IMR-90 (cell line): Measurements from ENCODE around the gene GMPR. TPM values are rescaled to one million over a fixed set of nuclear protein-coding genes. Genes with fewer than 3 reads are reported as not detected.

Experiments
- ATAC-seq: fragments of 200-7000 bp; cut with Tn5 transposase; 2 replicates; pipeline ENCODE4 v1.9.1; 2020; ENCODE audit warnings: low read depth, mild to moderate bottlenecking, moderate library complexity
- BruUV-seq: library from RNA; stranded (reverse); fragments of 400-500 nt; replicated peaks from 2 replicates; lab custom pipeline; 2021; lab: Mats Ljungman, UMichigan
- CTCF ChIA-PET: fragments of 300-600 bp; formaldehyde crosslinking; extraction: SDS; loops from one replicate; lab custom pipeline; 2021; ENCODE audit warnings: antibody characterized with exemption; lab: Yijun Ruan, JAX
- POLR2A ChIA-PET: fragments of 300-600 bp; sonication (Branson Sonifier 250); formaldehyde crosslinking; loops from one replicate; lab custom pipeline; 2022; ENCODE audit warnings: antibody characterized with exemption; ENCODE audit not compliant: unreplicated experiment; lab: Charles Lee
- DNase-seq: peaks from one replicate; pipeline ENCODE4 v3.0.0; 2013
- H2AFZ ChIP-seq: replicated peaks from 2 replicates; pipeline ENCODE3; 2013; ENCODE audit warnings: low read length, mild to moderate bottlenecking; ENCODE audit not compliant: poor library complexity
- H2AK5ac ChIP-seq: 2 replicates; pipeline ENCODE4 v1.6.1; 2013; ENCODE audit warnings: low read depth, low read length, inconsistent platforms
- H2AK9ac ChIP-seq: replicated peaks from 2 replicates; pipeline ENCODE3; 2013; ENCODE audit warnings: mild to moderate bottlenecking, low read depth, low read length, moderate library complexity; ENCODE audit not compliant: poor library complexity
- H2BK120ac ChIP-seq: 2 replicates; pipeline ENCODE4 v1.6.1; 2013; ENCODE audit warnings: low read depth, low read length, inconsistent platforms
- H2BK15ac ChIP-seq: 3 replicates; pipeline ENCODE4 v1.6.1; 2013; ENCODE audit warnings: low read depth, low read length, inconsistent platforms
- H2BK20ac ChIP-seq: 2 replicates; pipeline ENCODE4 v1.6.1; 2013; ENCODE audit warnings: low read depth, mild to moderate bottlenecking, inconsistent platforms, low read length, moderate library complexity
- H2BK5ac ChIP-seq: 2 replicates; pipeline ENCODE4 v1.6.1; 2013; ENCODE audit warnings: mild to moderate bottlenecking, low read depth, low read length, inconsistent platforms; ENCODE audit not compliant: poor library complexity, severe bottlenecking
- H3K14ac ChIP-seq: replicated peaks from 2 replicates; pipeline ENCODE4 v1.6.1; 2013; ENCODE audit warnings: low read depth, low read length, inconsistent platforms
- H3K18ac ChIP-seq: 2 replicates; pipeline ENCODE4 v1.6.1; 2013; ENCODE audit warnings: low read depth, low read length, control low read depth
- H3K23ac ChIP-seq: 2 replicates; pipeline ENCODE4 v1.6.1; 2013; ENCODE audit warnings: low read depth, low read length, inconsistent platforms
- H3K27ac ChIP-seq: 2 replicates; pipeline ENCODE4 v1.5.1; 2013; ENCODE audit warnings: mild to moderate bottlenecking, control low read depth, low read length; ENCODE audit not compliant: insufficient read depth
- H3K27me3 ChIP-seq: 2 replicates; pipeline ENCODE4 v1.6.1; 2013; ENCODE audit warnings: low read length; ENCODE audit not compliant: control insufficient read depth, insufficient read depth
- H3K36me3 ChIP-seq: 2 replicates; pipeline ENCODE4 v1.6.1; 2013; ENCODE audit warnings: low read length, mixed read lengths; ENCODE audit not compliant: control insufficient read depth, insufficient read depth
- H3K4ac ChIP-seq: 2 replicates; pipeline ENCODE4 v1.6.1; 2013; ENCODE audit warnings: low read depth, low read length, inconsistent platforms
- H3K4me1 ChIP-seq: 2 replicates; pipeline ENCODE4 v1.6.1; 2013; ENCODE audit warnings: low read length, mixed read lengths; ENCODE audit not compliant: control insufficient read depth, insufficient read depth
- H3K4me2 ChIP-seq: 2 replicates; pipeline ENCODE4 v1.6.1; 2013; ENCODE audit warnings: low read depth, mild to moderate bottlenecking, control low read depth, low read length, moderate library complexity
- H3K4me3 ChIP-seq: 2 replicates; pipeline ENCODE4 v1.5.1; 2013; ENCODE audit warnings: low read depth, mild to moderate bottlenecking, control low read depth, low read length, moderate library complexity; ENCODE audit not compliant: insufficient read depth
- H3K56ac ChIP-seq: 2 replicates; pipeline ENCODE4 v1.6.1; 2013; ENCODE audit warnings: low read length, inconsistent platforms; ENCODE audit not compliant: insufficient read depth; ENCODE audit errors: extremely low read depth
- H3K79me1 ChIP-seq, 2 experiments: 2 replicates each; pipeline ENCODE4 v1.6.1; 2013; ENCODE audit warnings: low read length in 2 of 2, inconsistent platforms in 1 of 2, low read depth in 1 of 2
- H3K9ac ChIP-seq: 2 replicates; pipeline ENCODE4 v1.6.1; 2013; ENCODE audit warnings: low read depth, low read length, control low read depth
- H3K9me1 ChIP-seq: 2 replicates; pipeline ENCODE4 v1.6.1; 2013; ENCODE audit warnings: low read length, inconsistent platforms; ENCODE audit not compliant: insufficient read depth
- H3K9me3 ChIP-seq: 2 replicates; pipeline ENCODE4 v1.6.1; 2013; ENCODE audit warnings: low read length; ENCODE audit not compliant: control insufficient read depth, insufficient read depth
- H4K20me1 ChIP-seq: 2 replicates; pipeline ENCODE4 v1.6.1; 2013; ENCODE audit warnings: low read length, inconsistent platforms; ENCODE audit not compliant: insufficient read depth
- H4K5ac ChIP-seq: 2 replicates; pipeline ENCODE4 v1.6.1; 2013; ENCODE audit warnings: mild to moderate bottlenecking, low read depth, low read length, control low read depth
- H4K8ac ChIP-seq, 2 experiments: 2 replicates each; pipeline ENCODE4 v1.6.1; 2013; ENCODE audit warnings: low read depth in 2 of 2, low read length in 2 of 2, control low read depth in 1 of 2, inconsistent platforms in 1 of 2
- H4K91ac ChIP-seq: 2 replicates; pipeline ENCODE4 v1.6.1; 2013; ENCODE audit warnings: low read depth, low read length, inconsistent platforms; ENCODE audit not compliant: insufficient read depth
- BHLHE40 ChIP-seq: fragments of 150-350 bp; IDR thresholded peaks from 2 replicates; pipeline ENCODE4 v1.6.1; 2016; ENCODE audit warnings: mild to moderate bottlenecking, low read depth, low read length
- CEBPB ChIP-seq: IDR thresholded peaks from 2 replicates; pipeline ENCODE4 v1.6.1; 2012; ENCODE audit warnings: low read depth, low read length, improper control_type of control experiment
- CHD1 ChIP-seq: IDR thresholded peaks from 2 replicates; pipeline ENCODE4 v1.6.1; 2012; ENCODE audit warnings: low read depth, low read length, improper control_type of control experiment
- CTCF ChIP-seq: conservative IDR thresholded peaks from 2 replicates; pipeline ENCODE4 v1.5.1; 2012; ENCODE audit warnings: mild to moderate bottlenecking, low read depth, low read length, improper control_type of control experiment
- FOS ChIP-seq: fragments of 150-350 bp; IDR thresholded peaks from 2 replicates; pipeline ENCODE4 v1.6.1; 2016; ENCODE audit warnings: low read depth, low read length
- MAZ ChIP-seq: IDR thresholded peaks from 2 replicates; pipeline ENCODE4 v1.6.1; 2012; ENCODE audit warnings: low read depth, mild to moderate bottlenecking, low read length, improper control_type of control experiment, moderate library complexity, borderline replicate concordance
- MXI1 ChIP-seq: IDR thresholded peaks from 2 replicates; pipeline ENCODE4 v1.6.1; 2012; ENCODE audit warnings: low read depth, mild to moderate bottlenecking, low read length, moderate library complexity, borderline replicate concordance
- NFE2L2 ChIP-seq: fragments of 150-350 bp; IDR thresholded peaks from 2 replicates; pipeline ENCODE4 v1.6.1; 2016; ENCODE audit warnings: low read depth, mild to moderate bottlenecking, low read length
- POLR2A ChIP-seq: IDR thresholded peaks from 2 replicates; pipeline ENCODE4 v1.6.1; 2012; ENCODE audit warnings: mild to moderate bottlenecking, low read depth, low read length
- RCOR1 ChIP-seq: IDR thresholded peaks from 2 replicates; pipeline ENCODE4 v1.6.1; 2012; ENCODE audit warnings: mild to moderate bottlenecking, low read length, improper control_type of control experiment; ENCODE audit not compliant: insufficient replicate concordance
- SMC3 ChIP-seq: fragments of 150-350 bp; IDR thresholded peaks from 2 replicates; pipeline ENCODE4 v1.6.1; 2016; ENCODE audit warnings: low read depth, mild to moderate bottlenecking, antibody characterized with exemption, low read length, moderate library complexity
- WGBS, 2 experiments: methylation state at CpG; one replicate each; pipeline versions ENCODE4 v1.1.5 to v1.1.7; 2013; ENCODE audit warnings: missing lambda C conversion rate in 2 of 2; ENCODE audit not compliant: insufficient read length in 1 of 2; ENCODE audit errors: extremely low coverage in 2 of 2; 5-methylcytosine and 5-hydroxymethylcytosine counted together
- dilution Hi-C: fragments of 300-500 bp; cut with HindIII; formaldehyde crosslinking; loops from one replicate; pipeline ENCODE4 v1.14.3; 2018; ENCODE audit warnings: low sequenced_read_pairs; ENCODE audit not compliant: unreplicated experiment
- in situ Hi-C: fragments of 300-500 bp; cut with MboI; formaldehyde crosslinking; loops from 3 replicates; pipeline ENCODE4 v1.14.3; 2019; ENCODE audit warnings: low sequenced_read_pairs, inconsistent platforms, mixed read lengths
- intact Hi-C: fragments of 100-400 bp; cut with micrococcal nuclease; formaldehyde crosslinking; loops from 2 replicates; pipeline ENCODE4 v1.10.0; 2022
- polyA plus RNA-seq, 3 experiments: library from polyadenylated mRNA; depleted of rRNA; stranded (reverse); fragments of >200 nt; gene quantifications; 2 replicates each; pipeline ENCODE4 v1.2.3, GENCODE V29; 2012; ENCODE audit warnings: low replicate concordance in 1 of 3
- total RNA-seq: library from RNA; depleted of rRNA; stranded (reverse); fragments of >200 nt; gene quantifications from 2 replicates; pipeline ENCODE4 v1.2.3, GENCODE V29; 2012
- TF ChIP-seq, protein P1 (sequence below): fragments of 150-350 bp; IDR thresholded peaks from 2 replicates; pipeline ENCODE4 v1.6.1; 2017; ENCODE audit warnings: mild to moderate bottlenecking, antibody characterized with exemption, low read length, low read depth

GMPR gene
- total and polyA plus RNA-seq, 2 of the 4 experiments (the other 2 are of a cell fraction) = 6.3 to 8.6 TPM

- DNase-seq (no peak), ATAC-seq (no peak)
- no peak overlapping the region for H4K5ac ChIP-seq
- no peaks in the 10 kb centered on the region for H3K27me3 ChIP-seq
- in situ Hi-C loops = no loop called here
- BruUV-seq = no TSS peak
- no peak overlapping the region for H3K4me3 ChIP-seq
- no peak overlapping the region for H3K9ac ChIP-seq
- no peaks in the 10 kb centered on the region for H4K20me1 ChIP-seq
- peaks cover 11% of the 10 kb centered on the region for H3K4me1 ChIP-seq
- H4K8ac ChIP-seq = no peak overlapping the region
- no peak overlapping the region for H2BK5ac ChIP-seq
- H3K79me1 ChIP-seq = peaks cover 0 to 3% of the 10 kb centered on the region in 2 experiments; a peak in 1 of 4 replicates
- CTCF ChIA-PET = interaction anchor here (0.6 kb wide), 1 partner anchor 467 kb away, joined by 3 read pairs; no protein-coding TSS in a partner anchor
- POLR2A ChIA-PET = no interaction called here
- H3K27ac ChIP-seq = no peak overlapping the region
- no peaks in the 10 kb centered on the region for H3K9me3 ChIP-seq
- H2AK5ac ChIP-seq = peak overlapping the region; percentile 89; the same call in 1 of the 2 replicates
- no peak overlapping the region for H3K18ac ChIP-seq
- TF ChIP-seq MXI1 = no peak
- no peak for TF ChIP-seq CTCF
- TF ChIP-seq RCOR1 = no peak
- TF ChIP-seq, protein P1, sequence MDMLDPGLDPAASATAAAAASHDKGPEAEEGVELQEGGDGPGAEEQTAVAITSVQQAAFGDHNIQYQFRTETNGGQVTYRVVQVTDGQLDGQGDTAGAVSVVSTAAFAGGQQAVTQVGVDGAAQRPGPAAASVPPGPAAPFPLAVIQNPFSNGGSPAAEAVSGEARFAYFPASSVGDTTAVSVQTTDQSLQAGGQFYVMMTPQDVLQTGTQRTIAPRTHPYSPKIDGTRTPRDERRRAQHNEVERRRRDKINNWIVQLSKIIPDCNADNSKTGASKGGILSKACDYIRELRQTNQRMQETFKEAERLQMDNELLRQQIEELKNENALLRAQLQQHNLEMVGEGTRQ = no peak
- TF ChIP-seq NFE2L2 = no peak
- TF ChIP-seq SMC3 = no peak
- no peak for TF ChIP-seq POLR2A
- TF ChIP-seq MAZ = no peak
- TF ChIP-seq CEBPB = no peak
- no peak for TF ChIP-seq CHD1
- no peak for TF ChIP-seq BHLHE40
- TF ChIP-seq FOS = no peak
- H3K4me2 ChIP-seq = no peak overlapping the region
- no peak overlapping the region for H4K91ac ChIP-seq
- H2BK15ac ChIP-seq = no peak overlapping the region
- H3K14ac ChIP-seq = no peak overlapping the region
- H2BK20ac ChIP-seq = no peak overlapping the region
- H3K9me1 ChIP-seq = peaks cover 20% of the 10 kb centered on the region
- H3K56ac ChIP-seq = no peak overlapping the region
- no peak overlapping the region for H2AK9ac ChIP-seq
- H2AFZ ChIP-seq = no peak overlapping the region
- no peak overlapping the region for H3K4ac ChIP-seq
- no CpG with 5 or more reads among the region's 9 CpGs for WGBS, 2 experiments
- dilution Hi-C loops = no loop called here
- no peak overlapping the region for H2BK120ac ChIP-seq
- no peaks in the 10 kb centered on the region for H3K36me3 ChIP-seq
- intact Hi-C loops = no loop called here
- no peak overlapping the region for H3K23ac ChIP-seq
These were observed 40.4 kb downstream of the GMPR start for GRCh38 chr6:16278750-16279149.
